ENCODE data around the gene MRE11. TPM values are rescaled to one million over a fixed set of nuclear protein-coding genes. Genes with fewer than 3 reads are reported as not detected.
A peak's percentile ranks its signal among the peaks of the same experiment; 100 is the strongest.
"Not testable (repeated sequence)": the region's sequence is repeated elsewhere in the genome, so short reads cannot be mapped to it uniquely, and the experiment has no call there.

Gene MRE11
- total RNA-seq, 1 experiment from 2014 or later = 17.0 TPM

GRCh38 chr11:94376841-94377240 is 116.8 kb downstream of the MRE11 start:
- DNase-seq (ENCODE audit: low spot score) = peak; percentile 70
- in situ Hi-C loops (cut with HindIII; ENCODE audit: low sequenced_read_pairs) = no loop called here

DNA sequence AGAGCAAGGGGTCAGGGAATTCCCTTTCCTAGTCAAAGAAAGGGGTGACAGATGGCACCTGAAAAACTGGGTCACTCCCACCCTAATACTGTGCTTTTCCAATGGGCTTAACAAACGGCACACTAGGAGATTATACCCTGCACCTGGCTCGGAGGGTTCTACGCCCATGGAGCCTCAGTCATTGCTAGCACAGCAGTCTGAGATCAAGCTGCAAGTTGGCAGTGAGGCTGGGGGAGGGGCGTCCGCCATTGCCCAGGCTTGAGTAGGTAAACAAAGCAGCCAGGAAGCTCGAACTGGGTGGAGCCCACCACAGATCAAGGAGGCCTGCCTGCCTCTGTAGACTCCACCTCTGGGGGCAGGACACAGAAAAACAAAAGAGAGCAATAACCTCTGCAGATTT is 123.1 kb downstream of the MRE11 start:
- DNase-seq (ENCODE audit: low spot score); in situ Hi-C loops (cut with HindIII; ENCODE audit: low sequenced_read_pairs): not testable (repeated sequence)

Other genes with a start within 250 kb of the MRE11 start
- not detected in 2 replicates for gene IZUMO1R, start 189.3 kb downstream of the MRE11 start, total RNA-seq (2014; rRNA removed; shearing (Covaris generic))
- gene GPR83, start 92.4 kb downstream of the MRE11 start, total RNA-seq (2014; rRNA removed; shearing (Covaris generic)) = not detected in 2 replicates
- gene ANKRD49, start 140 bp upstream of the MRE11 start, total RNA-seq (2014; rRNA removed; shearing (Covaris generic)) = 13.2 and 17.7 TPM in 2 replicates
- gene C11orf97, start 18.6 kb upstream of the MRE11 start, total RNA-seq (2014; rRNA removed; shearing (Covaris generic)) = not detected in 2 replicates
- gene FUT4, start 50.1 kb upstream of the MRE11 start, total RNA-seq (2014; rRNA removed; shearing (Covaris generic)) = not detected in 2 replicates
- gene PIWIL4, start 73.5 kb upstream of the MRE11 start, total RNA-seq (2014; rRNA removed; shearing (Covaris generic)) = not detected in 2 replicates